K562 (cell line): ENCODE results near the gene GNB2. TPM values are rescaled to one million over a fixed set of nuclear protein-coding genes. Genes with fewer than 3 reads are reported as not detected.

ENCODE experiments used
- CREB1 ChIP-seq, 2 experiments: sonication (generic) in 1 of 2; formaldehyde crosslinking in 1 of 2; IDR thresholded peaks; 2 replicates each; pipeline versions ENCODE4 v1.6.1 to v1.8.0; 2012 to 2022; ENCODE audit warnings: inconsistent platforms in 1 of 2, mild to moderate bottlenecking in 1 of 2, missing genetic modification reagents in 1 of 2, moderate library complexity in 1 of 2
- GABPB1 ChIP-seq: sonication (generic); formaldehyde crosslinking; IDR thresholded peaks from 2 replicates; pipeline ENCODE4 v1.8.0; 2022; ENCODE audit warnings: mild to moderate bottlenecking, missing genetic modification reagents
- IFI16 ChIP-seq: fragments of 250-450 bp; sonication (Bioruptor Pico); IDR thresholded peaks from 2 replicates; pipeline ENCODE4 v2.1.2; 2022; ENCODE audit warnings: mild to moderate bottlenecking, inconsistent platforms
- KLF1 ChIP-seq: fragments of 450-650 bp; IDR thresholded peaks from 2 replicates; pipeline ENCODE4 v1.6.1; 2016; ENCODE audit warnings: missing genetic modification characterization, missing compliant biosample characterization
- NFYB ChIP-seq: IDR thresholded peaks from 2 replicates; pipeline ENCODE4 v1.6.1; 2011; ENCODE audit warnings: mild to moderate bottlenecking, moderate library complexity; ENCODE audit not compliant: insufficient read length; ENCODE audit errors: extremely low read depth
- RUNX1 ChIP-seq: sonication (generic); IDR thresholded peaks from 2 replicates; pipeline ENCODE4 v1.6.1; 2016; ENCODE audit warnings: antibody characterized with exemption, low read depth
- SRF ChIP-seq, 2 experiments: fragments of 250-450, 450-650 bp in 1 of 2; sonication (Bioruptor Pico) in 1 of 2; sonication (generic) in 1 of 2; formaldehyde crosslinking; IDR thresholded peaks; 2 replicates each; pipeline versions ENCODE4 v1.5.0 to v1.5.1; 2020 to 2022; ENCODE audit warnings: mild to moderate bottlenecking in 1 of 2, missing genetic modification reagents in 1 of 2
- TRIM24 ChIP-seq, 2 experiments: fragments of 450-650 bp; IDR thresholded peaks; 2 replicates each; pipeline ENCODE4 v1.6.1; 2016
- ZBTB40 ChIP-seq, 2 experiments: fragments of 450-650 bp in 1 of 2; sonication (generic) in 1 of 2; formaldehyde crosslinking in 1 of 2; IDR thresholded peaks; 2 replicates each; pipeline versions ENCODE4 v1.7.1 to v1.9.0; 2016 to 2022; ENCODE audit warnings: inconsistent platforms in 1 of 2, mild to moderate bottlenecking in 1 of 2, missing genetic modification reagents in 1 of 2
- ZFP36 ChIP-seq: fragments of 150-350 bp; IDR thresholded peaks from 2 replicates; pipeline ENCODE4 v1.6.1; 2018; ENCODE audit warnings: low read length, low read depth; ENCODE audit not compliant: partially characterized antibody
- polyA plus RNA-seq, 8 experiments: library from polyadenylated mRNA; depleted of rRNA in 4 of 8; stranded (reverse) in 5 of 8; unstranded in 3 of 8; fragments of >200 nt; fragmentation: Nextera tagmentation in 2 of 8; fragmentation: Illumina TruSeq in 1 of 8; extraction: Ambion mirVana in 2 of 8; extraction: Trizol in 1 of 8; gene quantifications; 2 replicates each; pipeline versions ENCODE4 v1.2.1 to v1.2.3, GENCODE V29; 2011 to 2014; ENCODE audit warnings: inconsistent platforms in 1 of 8, missing spikeins in 1 of 8
- total RNA-seq, 7 experiments: library from RNA; depleted of rRNA in 6 of 7; stranded (reverse); fragments of >200 nt in 6 of 7; fragmentation: Illumina TruSeq in 2 of 7; extraction: Trizol in 2 of 7; gene quantifications; 2 replicates each; pipeline versions ENCODE4 v1.2.1 to v1.2.3, GENCODE V29; 2011 to 2021; ENCODE audit warnings: low replicate concordance in 1 of 7
- TF ChIP-seq, protein P1 (sequence below): sonication (generic); formaldehyde crosslinking; IDR thresholded peaks from 2 replicates; pipeline ENCODE4 v1.8.1; 2023; ENCODE audit warnings: mild to moderate bottlenecking, missing genetic modification reagents
- TF ChIP-seq, protein P2 (sequence below), 2 experiments: fragments of 450-650 bp; conservative IDR thresholded peaks; 2 replicates each; pipeline ENCODE4 v1.6.1; 2017; ENCODE audit warnings: mild to moderate bottlenecking in 2 of 2, moderate library complexity in 2 of 2

The GNB2 gene
- total and polyA plus RNA-seq, 9 of the 15 experiments (the other 6 are each of a cell fraction or from before 2014, with no cell fraction given): 0.65 to 320 (median 104) TPM

GRCh38 chr7:100655908-100656674, 17.4 kb upstream of the GNB2 start, which contains the start of gene ACTL6B (continued):
- TF ChIP-seq ZBTB40 (IDR thresholded peaks at IDR 0.05): peak; percentile 52; the same call in 1 of the 2 replicates
- 0 out of 2 replicates have a peak, but pooled peaks have one; percentile 53 for TF ChIP-seq ZBTB40 (CRISPR knock-in tag; IDR thresholded peaks at IDR 0.05)
- no peak for TF ChIP-seq RUNX1
- TF ChIP-seq KLF1 (tag): 0 out of 2 replicates have a peak, but pooled peaks have one; percentile 37
- TF ChIP-seq ZFP36: no peak
- TF ChIP-seq CREB1 (IDR thresholded peaks at IDR 0.05): 0 out of 2 replicates have a peak, but pooled peaks have one; percentile 39
- TF ChIP-seq CREB1 (CRISPR knock-in tag; IDR thresholded peaks at IDR 0.05): peak; percentile 74
- TF ChIP-seq NFYB: peak; percentile 57
- TF ChIP-seq, protein P1, sequence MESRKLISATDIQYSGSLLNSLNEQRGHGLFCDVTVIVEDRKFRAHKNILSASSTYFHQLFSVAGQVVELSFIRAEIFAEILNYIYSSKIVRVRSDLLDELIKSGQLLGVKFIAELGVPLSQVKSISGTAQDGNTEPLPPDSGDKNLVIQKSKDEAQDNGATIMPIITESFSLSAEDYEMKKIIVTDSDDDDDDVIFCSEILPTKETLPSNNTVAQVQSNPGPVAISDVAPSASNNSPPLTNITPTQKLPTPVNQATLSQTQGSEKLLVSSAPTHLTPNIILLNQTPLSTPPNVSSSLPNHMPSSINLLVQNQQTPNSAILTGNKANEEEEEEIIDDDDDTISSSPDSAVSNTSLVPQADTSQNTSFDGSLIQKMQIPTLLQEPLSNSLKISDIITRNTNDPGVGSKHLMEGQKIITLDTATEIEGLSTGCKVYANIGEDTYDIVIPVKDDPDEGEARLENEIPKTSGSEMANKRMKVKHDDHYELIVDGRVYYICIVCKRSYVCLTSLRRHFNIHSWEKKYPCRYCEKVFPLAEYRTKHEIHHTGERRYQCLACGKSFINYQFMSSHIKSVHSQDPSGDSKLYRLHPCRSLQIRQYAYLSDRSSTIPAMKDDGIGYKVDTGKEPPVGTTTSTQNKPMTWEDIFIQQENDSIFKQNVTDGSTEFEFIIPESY (CRISPR knock-in tag): peak; percentile 77
- peak; percentile 80 for TF ChIP-seq GABPB1 (CRISPR knock-in tag)
- TF ChIP-seq, protein P2, sequence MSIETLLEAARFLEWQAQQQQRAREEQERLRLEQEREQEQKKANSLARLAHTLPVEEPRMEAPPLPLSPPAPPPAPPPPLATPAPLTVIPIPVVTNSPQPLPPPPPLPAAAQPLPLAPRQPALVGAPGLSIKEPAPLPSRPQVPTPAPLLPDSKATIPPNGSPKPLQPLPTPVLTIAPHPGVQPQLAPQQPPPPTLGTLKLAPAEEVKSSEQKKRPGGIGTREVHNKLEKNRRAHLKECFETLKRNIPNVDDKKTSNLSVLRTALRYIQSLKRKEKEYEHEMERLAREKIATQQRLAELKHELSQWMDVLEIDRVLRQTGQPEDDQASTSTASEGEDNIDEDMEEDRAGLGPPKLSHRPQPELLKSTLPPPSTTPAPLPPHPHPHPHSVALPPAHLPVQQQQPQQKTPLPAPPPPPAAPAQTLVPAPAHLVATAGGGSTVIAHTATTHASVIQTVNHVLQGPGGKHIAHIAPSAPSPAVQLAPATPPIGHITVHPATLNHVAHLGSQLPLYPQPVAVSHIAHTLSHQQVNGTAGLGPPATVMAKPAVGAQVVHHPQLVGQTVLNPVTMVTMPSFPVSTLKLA (conservative IDR thresholded peaks at IDR 0.05): peak; percentile 32 to 79; a peak in 2 of 4 replicates
- no peak for TF ChIP-seq IFI16
- TF ChIP-seq SRF (CRISPR knock-in tag; IDR thresholded peaks at IDR 0.05): peak in 1 of 2 experiments; percentile 80; a peak in 2 of 4 replicates
- TF ChIP-seq TRIM24 (IDR thresholded peaks at IDR 0.05): 0 out of 4 replicates have a peak, but pooled peaks of 1 of the 2 experiments have one; percentile 20
